Pancreas (tissue), 10 donors: Measurements from ENCODE around the gene FOXP4. TPM values are rescaled to one million over a fixed set of nuclear protein-coding genes. Genes with fewer than 3 reads are reported as not detected.

Experiments used
- ATAC-seq, 4 donors: fragments of 200-7000 bp; cut with Tn5 transposase; one replicate each; pipeline versions ENCODE4 v1.8.0 to v1.9.1; 2020; ENCODE audit warnings: mild to moderate bottlenecking in 4 of 4, moderate library complexity in 4 of 4
- DNase-seq, 6 donors: peaks; one replicate each; pipeline ENCODE4 v3.0.0-alpha.2; 2020
- FAIRE-seq: peaks from 2 replicates; lab custom pipeline; 2012; peaks lifted over from hg19 to GRCh38; lab: Jason Lieb, UNC
- H3K27ac ChIP-seq, 4 donors: fragments of 200-600 bp; sonication (generic); 1 replicate in 3 of 4; 2 replicates in 1 of 4; pipeline versions ENCODE4 v1.5.0 to v1.8.0; 2020
- H3K27me3 ChIP-seq, 4 donors: fragments of 200-600 bp; one replicate each; pipeline ENCODE4 v1.8.0; 2021
- H3K36me3 ChIP-seq, 3 donors: fragments of 200-600 bp; sonication (generic) in 1 of 3; one replicate each; pipeline versions ENCODE4 v1.5.0 to v1.8.0; 2020 to 2021
- H3K4me1 ChIP-seq, 3 donors: fragments of 200-600 bp; one replicate each; pipeline ENCODE4 v1.8.0; 2021
- H3K4me3 ChIP-seq, 4 donors: fragments of 200-600 bp; sonication (generic) in 2 of 4; one replicate each; pipeline versions ENCODE4 v1.5.0 to v1.8.0; 2020 to 2021
- H3K9me3 ChIP-seq, 4 donors: fragments of 200-600 bp; one replicate each; pipeline ENCODE4 v1.8.0; 2021
- CTCF ChIP-seq, 4 donors: fragments of 200-600 bp; sonication (generic) in 3 of 4; IDR thresholded peaks; one replicate each; pipeline versions ENCODE4 v1.5.0 to v1.8.0; 2021; ENCODE audit warnings: antibody characterized with exemption in 4 of 4
- WGBS, 2 donors: extraction: QIAGEN DNeasy Blood & Tissue Kit; methylation state at CpG; one replicate each; pipeline ENCODE4 v1.1.7; 2013; 5-methylcytosine and 5-hydroxymethylcytosine counted together
- intact Hi-C, 3 donors: fragments of 100-400 bp; cut with DNase I; formaldehyde crosslinking; loops; one replicate each; pipeline versions ENCODE4 v1.11.1 to v1.14.2; 2022
- polyA plus RNA-seq, 2 donors: library from polyadenylated mRNA; stranded (reverse); fragments of 200-250 nt; gene quantifications; one replicate each; pipeline ENCODE4 v1.2.3, GENCODE V29; 2013
- total RNA-seq, 6 donors: library from RNA; stranded (reverse); fragmentation: NEBNext Ultra II Directional in 4 of 6; extraction: Animal tissue kit (Norgen Biotek cat#: 25700) in 4 of 6; gene quantifications; one replicate each; pipeline versions ENCODE4 v1.2.1 to v1.2.4, GENCODE V29; 2021 to 2023
- donor health status: healthy with polysubstance abuse.
- donor health status: DM: no; HTN: no; CAD: no; lungs with moderate emphysema.
- donor health status: DM: no; HTN: no; CAD: no.
- donor health status: control.
- donor health status: control.
- donor health status: Bipolar disorder and iron deficiency.
- donor health status: DM: yes; HTN: yes; CAD: no.
- donor health status: DM: no; HTN: no; CAD: no.
- donor health status: DM: no; HTN: no; CAD: no.
- donor health status: DM: yes; HTN: yes; CAD: no.

FOXP4 gene
- total and polyA plus RNA-seq, 8 donors, result 23.1 to 29.3 (median 26.3) TPM

GRCh38 chr6:41623330-41623729 is 77.1 kb downstream of the FOXP4 start:
- Histone ChIP-seq H3K4me3 (no peak overlapping the region), H3K4me1 (no peaks in the 10 kb centered on the region), H3K9me3 (no peaks in the 10 kb centered on the region), H3K36me3 (no peaks in the 10 kb centered on the region), H3K27me3 (no peaks in the 10 kb centered on the region), H3K27ac (no peak overlapping the region)
- ATAC-seq (no peak), DNase-seq (no peak), FAIRE-seq (no peak)
- intact Hi-C loops, result no loop called here
- no peak for TF ChIP-seq CTCF (IDR thresholded peaks at IDR 0.05)
- 87 to 92% methylated on average over 6 of the region's 6 CpGs for WGBS, 2 donors

- ATAC-seq (no peak), DNase-seq (no peak), FAIRE-seq (no peak)
- Histone ChIP-seq H3K4me3 (no peak overlapping the region), H3K4me1 (no peaks in the 10 kb centered on the region), H3K9me3 (no peaks in the 10 kb centered on the region), H3K27me3 (no peaks in the 10 kb centered on the region), H3K27ac (no peak overlapping the region), H3K36me3 (no peaks in the 10 kb centered on the region)
- 80 to 87% methylated on average over 18 of the region's 18 CpGs for WGBS, 2 donors
- intact Hi-C loops, result no loop called here
- TF ChIP-seq CTCF (IDR thresholded peaks at IDR 0.05), result no peak
Measured at GRCh38 chr6:41624621-41625380, 78.6 kb downstream of the FOXP4 start.

GRCh38 chr6:41625442-41625841 is 79.3 kb downstream of the FOXP4 start:
- Histone ChIP-seq H3K4me3 (no peak overlapping the region), H3K27me3 (no peaks in the 10 kb centered on the region), H3K36me3 (no peaks in the 10 kb centered on the region), H3K27ac (no peak overlapping the region), H3K4me1 (no peaks in the 10 kb centered on the region), H3K9me3 (no peaks in the 10 kb centered on the region)
- intact Hi-C loops, result no loop called here
- ATAC-seq, result no peak
- WGBS, 2 donors, result 46% methylated on average over 6 of the region's 6 CpGs
- FAIRE-seq, result no peak
- no peak for TF ChIP-seq CTCF (IDR thresholded peaks at IDR 0.05)
- DNase-seq, result no peak

GRCh38 chr6:41626022-41626421 is 79.8 kb downstream of the FOXP4 start:
- WGBS, 2 donors, result 89 to 93% methylated on average over 4 of the region's 4 CpGs

More at GRCh38 chr6:41626022-41626421, 79.8 kb downstream of the FOXP4 start:
- no peak for TF ChIP-seq CTCF (IDR thresholded peaks at IDR 0.05)
- DNase-seq (no peak), FAIRE-seq (no peak), ATAC-seq (no peak)
- H3K4me3 ChIP-seq, result no peak overlapping the region
- H3K9me3 ChIP-seq, result no peaks in the 10 kb centered on the region
- no peaks in the 10 kb centered on the region for H3K27me3 ChIP-seq
- H3K4me1 ChIP-seq, result no peaks in the 10 kb centered on the region
- no peaks in the 10 kb centered on the region for H3K36me3 ChIP-seq
- intact Hi-C loops, result no loop called here
- no peak overlapping the region for H3K27ac ChIP-seq
